HG03520 (cell line): ENCODE measurements around the gene UTY.

Experiments
- ATAC-seq: cut with Tn5 transposase; IDR thresholded peaks from one replicate; pipeline ENCODE4 v1.9.1; 2021; ENCODE audit warnings: mild to moderate bottlenecking, moderate library complexity; ENCODE audit not compliant: unreplicated experiment

The UTY gene

GRCh38 chrY:13479828-13480227, at the start of gene UTY:
TSS of gene UTY (minus strand) at chrY:13480033. CDS start at chrY:13479665, 368 bp downstream.
- no peak for ATAC-seq

GRCh38 chrY:13520474-13520873, 40.6 kb upstream of the UTY start:
- ATAC-seq, result no peak

- no peak for ATAC-seq
Observed at GRCh38 chrY:13501215-13501614, 21.4 kb upstream of the UTY start.

GRCh38 chrY:13493737-13494136, 13.9 kb upstream of the UTY start:
- ATAC-seq, result no peak

GRCh38 chrY:13492408-13492807, 12.6 kb upstream of the UTY start:
- no peak for ATAC-seq

GRCh38 chrY:13488738-13489137, 8.9 kb upstream of the UTY start:
- no peak for ATAC-seq

GRCh38 chrY:13479121-13479711, 617 bp downstream of the UTY start:
- ATAC-seq, result no peak

GRCh38 chrY:13478126-13478785, 1.6 kb downstream of the UTY start:
- no peak for ATAC-seq

- ATAC-seq, result no peak
Observed at GRCh38 chrY:13474997-13475396, 4.8 kb downstream of the UTY start.

GRCh38 chrY:13451572-13451971, 28.3 kb downstream of the UTY start:
- ATAC-seq, result no peak

- no peak for ATAC-seq
Observed at GRCh38 chrY:13450596-13451130, 29.2 kb downstream of the UTY start.

GRCh38 chrY:13445566-13445965, 34.3 kb downstream of the UTY start:
- ATAC-seq, result no peak

- ATAC-seq, result no peak
Observed at GRCh38 chrY:13443146-13443545, 36.7 kb downstream of the UTY start.

GRCh38 chrY:13440811-13441210, 39.0 kb downstream of the UTY start:
- no peak for ATAC-seq

GRCh38 chrY:13435968-13436937, 43.6 kb downstream of the UTY start:
- ATAC-seq, result no peak

- ATAC-seq, result no peak
Observed at GRCh38 chrY:13435206-13435967, 44.4 kb downstream of the UTY start.

- ATAC-seq, result no peak
Observed at GRCh38 chrY:13432293-13433025, 47.4 kb downstream of the UTY start.

GRCh38 chrY:13429551-13429950, 50.3 kb downstream of the UTY start:
- no peak for ATAC-seq

GRCh38 chrY:13423281-13423732, 56.5 kb downstream of the UTY start:
- ATAC-seq, result no peak
